Esophagus muscularis mucosa (tissue), 4 donors: ENCODE data around the gene FBXW12. TPM values are rescaled to one million over a fixed set of nuclear protein-coding genes. Genes with fewer than 3 reads are reported as not detected.

ENCODE experiments used
- DNase-seq: peaks from one replicate; pipeline ENCODE4 v3.0.0-alpha.2; 2017; ENCODE audit errors: extremely low spot score
- H3K27ac ChIP-seq, 4 donors: fragments of 200-600 bp; sonication (generic); replicated peaks in 1 of 4; 1 replicate in 3 of 4; 2 replicates in 1 of 4; pipeline ENCODE4 v1.5.1; 2016 to 2019; ENCODE audit warnings: mild to moderate bottlenecking in 1 of 4
- H3K27me3 ChIP-seq, 4 donors: fragments of 200-600 bp; sonication (generic); one replicate each; pipeline versions ENCODE4 v1.5.1 to v1.6.0; 2016 to 2019
- H3K36me3 ChIP-seq, 4 donors: fragments of 200-600 bp; sonication (generic); one replicate each; pipeline ENCODE4 v1.5.1; 2016 to 2019
- H3K4me1 ChIP-seq, 4 donors: fragments of 200-600 bp; sonication (generic); one replicate each; pipeline ENCODE4 v1.5.1; 2016 to 2019
- H3K4me3 ChIP-seq, 4 donors: fragments of 200-600 bp; sonication (generic); 1 replicate in 2 of 4; 2 replicates in 2 of 4; pipeline ENCODE4 v1.5.1; 2016 to 2019; ENCODE audit warnings: mild to moderate bottlenecking in 4 of 4, moderate library complexity in 1 of 4
- H3K9me3 ChIP-seq, 4 donors: fragments of 200-600 bp; sonication (generic); 1 replicate in 3 of 4; 2 replicates in 1 of 4; pipeline ENCODE4 v1.5.1; 2016 to 2019
- CTCF ChIP-seq, 3 experiments: fragments of 200-600 bp in 2 of 3; fragments of 450-650 bp in 1 of 3; sonication (generic) in 2 of 3; IDR thresholded peaks; one replicate each; pipeline ENCODE4 v1.5.1; 2017 to 2019; ENCODE audit warnings: antibody characterized with exemption in 3 of 3, mild to moderate bottlenecking in 2 of 3, moderate library complexity in 1 of 3
- EP300 ChIP-seq: sonication (generic); formaldehyde crosslinking; IDR thresholded peaks from one replicate; pipeline ENCODE4 v1.6.1; 2017; ENCODE audit warnings: antibody characterized with exemption
- POLR2A ChIP-seq: fragments of 450-650 bp; IDR thresholded peaks from one replicate; pipeline ENCODE4 v1.6.1; 2017; ENCODE audit warnings: antibody characterized with exemption, moderate library complexity, mild to moderate bottlenecking, low read depth
- POLR2AphosphoS5 ChIP-seq, 2 donors: sonication (generic); formaldehyde crosslinking; IDR thresholded peaks; one replicate each; pipeline ENCODE4 v1.6.1; 2017; ENCODE audit warnings: antibody characterized with exemption in 2 of 2
- WGBS: methylation state at CpG from one replicate; pipeline ENCODE4 v1.1.5; 2018; 5-methylcytosine and 5-hydroxymethylcytosine counted together
- intact Hi-C: fragments of 100-400 bp; cut with DNase I; formaldehyde crosslinking; loops from one replicate; pipeline ENCODE4 v1.15.1; 2023
- total RNA-seq, 4 donors: library from RNA; depleted of rRNA; stranded (reverse); fragments of >200 nt; gene quantifications; one replicate each; pipeline versions ENCODE4 v1.1.0 to v1.2.1, GENCODE V29; 2016

Gene FBXW12
- total RNA-seq, 4 donors from 2014 or later = 0.65 TPM; not detected in 3

GRCh38 chr3:48435223-48435595 lies 63.2 kb downstream of the FBXW12 start:
- Histone ChIP-seq H3K36me3 (peaks cover 0 to 17% (median 14%) of the 10 kb centered on the region in 4 donors), H3K9me3 (no peaks in the 10 kb centered on the region), H3K4me1 (peaks cover 40 to 70% (median 67%) of the 10 kb centered on the region in 4 donors), H3K27me3 (no peaks in the 10 kb centered on the region), H3K27ac (peak overlapping the region; percentile 93 to 99 (median 98)), H3K4me3 (no peak overlapping the region)
- intact Hi-C loops = loop anchor here (1.0 kb wide), 1 partner anchor 34 kb away; no protein-coding TSS in a partner anchor
- TF ChIP-seq POLR2AphosphoS5 (IDR thresholded peaks at IDR 0.05) (no peak), EP300 (no peak), CTCF (IDR thresholded peaks at IDR 0.05) (no peak), POLR2A (no peak)
- no peak for DNase-seq
- WGBS = 91% methylated on average over 4 of the region's 4 CpGs

- no peaks in the 10 kb centered on the region for H3K9me3 ChIP-seq
- no peak for DNase-seq
- H3K36me3 ChIP-seq = peaks cover 0 to 17% (median 14%) of the 10 kb centered on the region in 4 donors
- peak overlapping the region; percentile 93 to 99 (median 98) for H3K27ac ChIP-seq
- TF ChIP-seq POLR2AphosphoS5 (IDR thresholded peaks at IDR 0.05) (peak; percentile 15 to 72), POLR2A (no peak), EP300 (no peak), CTCF (IDR thresholded peaks at IDR 0.05) (peak; percentile 99 to 100 (median 100))
- 37% methylated on average over 6 of the region's 7 CpGs for WGBS
- peak overlapping the region in 1 of 4 donors; percentile 2 for H3K4me3 ChIP-seq
- H3K4me1 ChIP-seq = peaks cover 37 to 65% (median 63%) of the 10 kb centered on the region in 4 donors
- intact Hi-C loops = loop anchor here (1.0 to 2.0 kb wide), 2 partner anchors 35 to 163 kb away; no protein-coding TSS in a partner anchor
- H3K27me3 ChIP-seq = no peaks in the 10 kb centered on the region
Observed at GRCh38 chr3:48435774-48436476, 63.9 kb downstream of the FBXW12 start.

DNA sequence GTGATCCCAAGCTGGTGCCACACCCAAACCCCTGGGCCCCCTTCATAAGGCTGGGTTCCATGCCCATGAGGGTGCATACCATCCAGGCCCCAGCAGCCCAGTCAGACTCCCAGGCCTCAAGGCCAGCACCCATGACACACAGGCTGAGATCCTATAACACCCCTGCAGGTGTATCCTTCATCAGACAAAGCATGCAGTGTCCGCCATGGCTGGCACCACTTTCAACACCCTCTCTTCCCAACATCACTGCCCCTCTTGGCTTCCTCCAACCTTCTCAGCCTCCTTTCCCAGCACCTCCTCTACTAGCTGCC lies 64.4 kb downstream of the FBXW12 start:
- Histone ChIP-seq H3K4me3 (no peak overlapping the region), H3K4me1 (peaks cover 42 to 66% (median 64%) of the 10 kb centered on the region in 4 donors), H3K9me3 (no peaks in the 10 kb centered on the region), H3K36me3 (peaks cover 0 to 17% (median 15%) of the 10 kb centered on the region in 4 donors), H3K27me3 (no peaks in the 10 kb centered on the region), H3K27ac (peak overlapping the region; percentile 93 to 99 (median 98))
- DNase-seq = no peak
- TF ChIP-seq POLR2A = no peak
- no peak for TF ChIP-seq CTCF (IDR thresholded peaks at IDR 0.05)
- TF ChIP-seq EP300 = no peak
- no peak for TF ChIP-seq POLR2AphosphoS5 (IDR thresholded peaks at IDR 0.05)
- intact Hi-C loops = loop anchor here (2.0 kb wide), 1 partner anchor 164 kb away; no protein-coding TSS in a partner anchor
- WGBS = 0% methylated on average over 1 of the region's 1 CpG

DNA sequence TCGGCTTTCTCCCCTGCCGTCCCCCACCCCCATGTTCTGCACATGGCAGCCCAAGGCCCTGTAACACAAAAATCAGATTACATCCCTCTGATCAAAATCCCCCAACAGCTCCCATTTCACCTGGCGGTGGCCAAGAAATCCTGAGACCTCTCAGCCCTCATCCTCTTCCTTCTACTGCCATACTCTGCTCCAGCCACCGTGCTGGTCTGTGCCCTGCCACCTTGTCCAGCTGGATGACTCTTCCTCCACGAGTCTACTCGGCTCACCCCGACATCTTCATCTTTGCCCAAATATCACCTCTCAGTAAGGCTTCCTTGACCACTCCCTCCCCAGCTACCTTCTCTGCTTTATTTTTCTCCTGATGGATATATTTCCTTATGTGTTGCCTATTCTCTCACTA lies 64.8 kb downstream of the FBXW12 start:
- no peaks in the 10 kb centered on the region for H3K27me3 ChIP-seq
- peaks cover 47 to 67% (median 65%) of the 10 kb centered on the region in 4 donors for H3K4me1 ChIP-seq
- H3K9me3 ChIP-seq = no peaks in the 10 kb centered on the region
- peaks cover 3 to 20% (median 17%) of the 10 kb centered on the region in 4 donors for H3K36me3 ChIP-seq
- no peak overlapping the region for H3K4me3 ChIP-seq
- WGBS = 88% methylated on average over 7 of the region's 7 CpGs
- peak overlapping the region in 2 of 4 donors; percentile 98 to 99 for H3K27ac ChIP-seq
- intact Hi-C loops = loop anchor here (2.0 kb wide), 1 partner anchor 164 kb away; no protein-coding TSS in a partner anchor
- no peak for DNase-seq
- no peak for TF ChIP-seq POLR2A
- TF ChIP-seq EP300 = no peak
- TF ChIP-seq POLR2AphosphoS5 (IDR thresholded peaks at IDR 0.05) = no peak
- no peak for TF ChIP-seq CTCF (IDR thresholded peaks at IDR 0.05)
